Measurements from ENCODE around the gene ZNF488. TPM values are rescaled to one million over a fixed set of nuclear protein-coding genes. Genes with fewer than 3 reads are reported as not detected.
"Not testable (repeated sequence)": the region's sequence is repeated elsewhere in the genome, so short reads cannot be mapped to it uniquely, and the experiment has no call there.

The ZNF488 gene
- total and polyA plus RNA-seq, 9 donors: 1.2 to 5.2 (median 3.9) TPM

GRCh38 chr10:47386104-47386503 is 2.0 kb upstream of the ZNF488 start:
- 75% methylated on average over 2 of the region's 2 CpGs for WGBS (ENCODE audit: insufficient coverage)
- H3K36me3 ChIP-seq (ENCODE audit: control insufficient read depth, insufficient read depth, low read length); DNase-seq; H3K4me3 ChIP-seq (ENCODE audit: low read length); H3K27me3 ChIP-seq (ENCODE audit: control insufficient read depth, insufficient read depth, low read length); H3K9me3 ChIP-seq (replicated peaks; ENCODE audit: control insufficient read depth, low read depth, low read length); H3K27ac ChIP-seq (ENCODE audit: low read length): not testable (repeated sequence)
- peaks cover 18% of the 10 kb centered on the region for H3K4me1 ChIP-seq (ENCODE audit: control insufficient read depth, insufficient read depth, low read length)

GRCh38 chr10:47383261-47384147 is 589 bp downstream of the ZNF488 start:
- Histone ChIP-seq H3K4me3 (ENCODE audit: low read length) (peak overlapping the region; percentile 64), H3K27ac (ENCODE audit: low read length) (peak overlapping the region; percentile 67), H3K4me1 (ENCODE audit: control insufficient read depth, insufficient read depth, low read length) (peaks cover 28% of the 10 kb centered on the region), H3K27me3 (ENCODE audit: control insufficient read depth, insufficient read depth, low read length) (no peaks in the 10 kb centered on the region), H3K9me3 (replicated peaks; ENCODE audit: control insufficient read depth, low read depth, low read length) (no peaks in the 10 kb centered on the region), H3K36me3 (ENCODE audit: control insufficient read depth, insufficient read depth, low read length) (no peaks in the 10 kb centered on the region)
- DNase-seq: no peak
- WGBS (ENCODE audit: insufficient coverage): 5% methylated on average over 8 of the region's 9 CpGs

- Histone ChIP-seq H3K4me3 (ENCODE audit: low read length) (no peak overlapping the region), H3K27ac (ENCODE audit: low read length) (no peak overlapping the region), H3K4me1 (ENCODE audit: control insufficient read depth, insufficient read depth, low read length) (peaks cover 44% of the 10 kb centered on the region), H3K36me3 (ENCODE audit: control insufficient read depth, insufficient read depth, low read length) (no peaks in the 10 kb centered on the region), H3K27me3 (ENCODE audit: control insufficient read depth, insufficient read depth, low read length) (no peaks in the 10 kb centered on the region), H3K9me3 (replicated peaks; ENCODE audit: control insufficient read depth, low read depth, low read length) (no peaks in the 10 kb centered on the region)
- WGBS (ENCODE audit: insufficient coverage): 72% methylated on average over 7 of the region's 9 CpGs
- no peak for DNase-seq
Measured at GRCh38 chr10:47381427-47382379, 2.4 kb downstream of the ZNF488 start.

- DNase-seq: peak; percentile 77
- peaks cover 49% of the 10 kb centered on the region for H3K4me1 ChIP-seq (ENCODE audit: control insufficient read depth, insufficient read depth, low read length)
Measured at GRCh38 chr10:47381103-47381395, 3.0 kb downstream of the ZNF488 start.

GRCh38 chr10:47380341-47381102 is 3.6 kb downstream of the ZNF488 start:
- DNase-seq: no peak
- H3K27ac ChIP-seq (ENCODE audit: low read length): no peak overlapping the region
- H3K4me3 ChIP-seq (ENCODE audit: low read length): no peak overlapping the region
- H3K36me3 ChIP-seq (ENCODE audit: control insufficient read depth, insufficient read depth, low read length): no peaks in the 10 kb centered on the region
- H3K9me3 ChIP-seq (replicated peaks; ENCODE audit: control insufficient read depth, low read depth, low read length): no peaks in the 10 kb centered on the region
- 42% methylated on average over 4 of the region's 8 CpGs for WGBS (ENCODE audit: insufficient coverage)
- no peaks in the 10 kb centered on the region for H3K27me3 ChIP-seq (ENCODE audit: control insufficient read depth, insufficient read depth, low read length)
- peaks cover 49% of the 10 kb centered on the region for H3K4me1 ChIP-seq (ENCODE audit: control insufficient read depth, insufficient read depth, low read length)

More at GRCh38 chr10:47381103-47381395, 3.0 kb downstream of the ZNF488 start:
- H3K27ac ChIP-seq (ENCODE audit: low read length): no peak overlapping the region
- H3K9me3 ChIP-seq (replicated peaks; ENCODE audit: control insufficient read depth, low read depth, low read length): no peaks in the 10 kb centered on the region
- WGBS (ENCODE audit: insufficient coverage): 86% methylated on average over 1 of the region's 1 CpG
- no peaks in the 10 kb centered on the region for H3K27me3 ChIP-seq (ENCODE audit: control insufficient read depth, insufficient read depth, low read length)
- no peak overlapping the region for H3K4me3 ChIP-seq (ENCODE audit: low read length)
- H3K36me3 ChIP-seq (ENCODE audit: control insufficient read depth, insufficient read depth, low read length): no peaks in the 10 kb centered on the region

GRCh38 chr10:47379901-47380300 is 4.2 kb downstream of the ZNF488 start:
- DNase-seq: no peak
- H3K4me3 ChIP-seq (ENCODE audit: low read length): no peak overlapping the region
- peaks cover 52% of the 10 kb centered on the region for H3K4me1 ChIP-seq (ENCODE audit: control insufficient read depth, insufficient read depth, low read length)
- no peak overlapping the region for H3K27ac ChIP-seq (ENCODE audit: low read length)
- WGBS (ENCODE audit: insufficient coverage): 75% methylated on average over 10 of the region's 11 CpGs
- H3K9me3 ChIP-seq (replicated peaks; ENCODE audit: control insufficient read depth, low read depth, low read length): no peaks in the 10 kb centered on the region
- H3K36me3 ChIP-seq (ENCODE audit: control insufficient read depth, insufficient read depth, low read length): no peaks in the 10 kb centered on the region
- no peaks in the 10 kb centered on the region for H3K27me3 ChIP-seq (ENCODE audit: control insufficient read depth, insufficient read depth, low read length)

- H3K4me3 ChIP-seq (ENCODE audit: low read length): no peak overlapping the region
- WGBS (ENCODE audit: insufficient coverage): 83% methylated on average over 7 of the region's 7 CpGs
Measured at GRCh38 chr10:47379445-47379785, 4.7 kb downstream of the ZNF488 start.

GRCh38 chr10:47378606-47379444 is 5.3 kb downstream of the ZNF488 start:
- Histone ChIP-seq H3K4me1 (ENCODE audit: control insufficient read depth, insufficient read depth, low read length) (peaks cover 56% of the 10 kb centered on the region), H3K27ac (ENCODE audit: low read length) (no peak overlapping the region), H3K9me3 (replicated peaks; ENCODE audit: control insufficient read depth, low read depth, low read length) (no peaks in the 10 kb centered on the region), H3K36me3 (ENCODE audit: control insufficient read depth, insufficient read depth, low read length) (no peaks in the 10 kb centered on the region), H3K27me3 (ENCODE audit: control insufficient read depth, insufficient read depth, low read length) (no peaks in the 10 kb centered on the region), H3K4me3 (ENCODE audit: low read length) (no peak overlapping the region)
- no peak for DNase-seq
- 76% methylated on average over 9 of the region's 15 CpGs for WGBS (ENCODE audit: insufficient coverage)

More at GRCh38 chr10:47379445-47379785, 4.7 kb downstream of the ZNF488 start:
- no peaks in the 10 kb centered on the region for H3K27me3 ChIP-seq (ENCODE audit: control insufficient read depth, insufficient read depth, low read length)
- no peaks in the 10 kb centered on the region for H3K9me3 ChIP-seq (replicated peaks; ENCODE audit: control insufficient read depth, low read depth, low read length)
- H3K36me3 ChIP-seq (ENCODE audit: control insufficient read depth, insufficient read depth, low read length): no peaks in the 10 kb centered on the region
- H3K4me1 ChIP-seq (ENCODE audit: control insufficient read depth, insufficient read depth, low read length): peaks cover 57% of the 10 kb centered on the region
- no peak overlapping the region for H3K27ac ChIP-seq (ENCODE audit: low read length)
- DNase-seq: no peak

- peaks cover 50% of the 10 kb centered on the region for H3K4me1 ChIP-seq (ENCODE audit: control insufficient read depth, insufficient read depth, low read length)
- 92% methylated on average over 2 of the region's 4 CpGs for WGBS (ENCODE audit: insufficient coverage)
- H3K27me3 ChIP-seq (ENCODE audit: control insufficient read depth, insufficient read depth, low read length): no peaks in the 10 kb centered on the region
- H3K4me3 ChIP-seq (ENCODE audit: low read length): no peak overlapping the region
- peak overlapping the region; percentile 75 for H3K27ac ChIP-seq (ENCODE audit: low read length)
- H3K36me3 ChIP-seq (ENCODE audit: control insufficient read depth, insufficient read depth, low read length): no peaks in the 10 kb centered on the region
- no peaks in the 10 kb centered on the region for H3K9me3 ChIP-seq (replicated peaks; ENCODE audit: control insufficient read depth, low read depth, low read length)
- DNase-seq: no peak
Measured at GRCh38 chr10:47378183-47378510, 5.9 kb downstream of the ZNF488 start.

Data from muscle of leg (tissue), 11 donors.